SK-N-SH treated with all-trans-retinoic acid at 6 μM for 48 hours (cell line): ENCODE data around the gene FAM50B.

ENCODE experiments used
- ATAC-seq: fragments of 200-7000 bp; cut with Tn5 transposase; 3 replicates; pipeline ENCODE4 v1.9.1; 2020; ENCODE audit warnings: mild to moderate bottlenecking, moderate library complexity
- ARNTL ChIP-seq: fragments of 450-650 bp; formaldehyde crosslinking; IDR thresholded peaks from 2 replicates; pipeline ENCODE4 v1.5.0; 2020; ENCODE audit warnings: low read depth, mild to moderate bottlenecking, moderate library complexity, borderline replicate concordance
- BACH2 ChIP-seq: fragments of 250-450 bp; sonication (Bioruptor Pico); IDR thresholded peaks from 2 replicates; pipeline ENCODE4 v1.9.0; 2021; ENCODE audit warnings: mild to moderate bottlenecking, borderline replicate concordance
- CREB5 ChIP-seq: fragments of 250-450 bp; sonication (Bioruptor Pico); IDR thresholded peaks from 2 replicates; pipeline ENCODE4 v1.5.1; 2020; ENCODE audit warnings: low read depth, mild to moderate bottlenecking, moderate library complexity
- CSDC2 ChIP-seq: fragments of 250-450 bp; sonication (Bioruptor Pico); IDR thresholded peaks from 2 replicates; pipeline ENCODE4 v1.5.0; 2020; ENCODE audit warnings: mild to moderate bottlenecking, moderate library complexity
- CSRNP3 ChIP-seq: fragments of 250-450 bp; sonication (Bioruptor Pico); IDR thresholded peaks from 2 replicates; pipeline ENCODE4 v1.5.1; 2021; ENCODE audit warnings: mild to moderate bottlenecking, moderate library complexity
- ESRRG ChIP-seq: fragments of 250-450 bp; sonication (Bioruptor Pico); IDR thresholded peaks from 2 replicates; pipeline ENCODE4 v1.6.1; 2021; ENCODE audit warnings: mild to moderate bottlenecking
- GLIS3 ChIP-seq: fragments of 250-450 bp; sonication (Bioruptor Pico); IDR thresholded peaks from 2 replicates; pipeline ENCODE4 v1.5.0; 2020; ENCODE audit warnings: mild to moderate bottlenecking, moderate library complexity
- ISL1 ChIP-seq: fragments of 250-450 bp; sonication (Bioruptor Pico); IDR thresholded peaks from 2 replicates; pipeline ENCODE4 v2.1.2; 2022; ENCODE audit warnings: mild to moderate bottlenecking, moderate library complexity
- PATZ1 ChIP-seq: fragments of 250-450 bp; sonication (Bioruptor Pico); IDR thresholded peaks from 2 replicates; pipeline ENCODE4 v1.8.0; 2020; ENCODE audit warnings: mild to moderate bottlenecking, moderate library complexity, borderline replicate concordance
- POU6F1 ChIP-seq: fragments of 250-450 bp; sonication (Bioruptor Pico); IDR thresholded peaks from 2 replicates; pipeline ENCODE4 v1.8.0; 2021; ENCODE audit warnings: low read depth, mild to moderate bottlenecking, moderate library complexity, borderline replicate concordance
- PPARA ChIP-seq: fragments of 250-450 bp; sonication (Bioruptor Pico); IDR thresholded peaks from 2 replicates; pipeline ENCODE4 v1.5.0; 2020; ENCODE audit warnings: mild to moderate bottlenecking, borderline replicate concordance
- RARB ChIP-seq: fragments of 250-450 bp; sonication (Bioruptor Pico); IDR thresholded peaks from 2 replicates; pipeline ENCODE4 v1.8.0; 2021; ENCODE audit warnings: mild to moderate bottlenecking, moderate library complexity
- SNAI2 ChIP-seq: fragments of 250-450 bp; sonication (Bioruptor Pico); IDR thresholded peaks from 2 replicates; pipeline ENCODE4 v1.5.0; 2020; ENCODE audit warnings: mild to moderate bottlenecking, moderate library complexity
- TCF4 ChIP-seq: fragments of 250-450 bp; sonication (Bioruptor Pico); IDR thresholded peaks from 2 replicates; pipeline ENCODE4 v1.8.0; 2021; ENCODE audit warnings: mild to moderate bottlenecking, moderate library complexity, borderline replicate concordance
- TOX ChIP-seq: fragments of 250-450 bp; sonication (Bioruptor Pico); IDR thresholded peaks from 2 replicates; pipeline ENCODE4 v1.8.0; 2021; ENCODE audit warnings: mild to moderate bottlenecking, moderate library complexity, borderline replicate concordance
- TSHZ2 ChIP-seq: fragments of 250-450 bp; sonication (Bioruptor Pico); IDR thresholded peaks from 2 replicates; pipeline ENCODE4 v1.5.0; 2020; ENCODE audit warnings: mild to moderate bottlenecking, moderate library complexity
- ZC3H10 ChIP-seq: fragments of 250-450 bp; sonication (Bioruptor Pico); IDR thresholded peaks from 2 replicates; pipeline ENCODE4 v1.5.1; 2021; ENCODE audit warnings: mild to moderate bottlenecking, moderate library complexity
- ZFP3 ChIP-seq: fragments of 250-450 bp; sonication (Bioruptor Pico); IDR thresholded peaks from 2 replicates; pipeline ENCODE4 v1.5.0; 2020; ENCODE audit warnings: mild to moderate bottlenecking, moderate library complexity
- ZFP30 ChIP-seq: fragments of 450-650 bp; formaldehyde crosslinking; IDR thresholded peaks from 2 replicates; pipeline ENCODE4 v1.5.0; 2022; ENCODE audit warnings: mild to moderate bottlenecking, moderate library complexity
- ZNF565 ChIP-seq: fragments of 450-650 bp; formaldehyde crosslinking; conservative IDR thresholded peaks from 2 replicates; pipeline ENCODE4 v1.5.0; 2020; ENCODE audit warnings: low read depth, mild to moderate bottlenecking, moderate library complexity
- ZNF70 ChIP-seq: fragments of 450-650 bp; formaldehyde crosslinking; IDR thresholded peaks from 2 replicates; pipeline ENCODE4 v1.5.0; 2020; ENCODE audit warnings: mild to moderate bottlenecking, moderate library complexity
- ZNF8 ChIP-seq: fragments of 450-650 bp; formaldehyde crosslinking; IDR thresholded peaks from 2 replicates; pipeline ENCODE4 v1.5.0; 2020; ENCODE audit warnings: mild to moderate bottlenecking, moderate library complexity

FAM50B gene

GRCh38 chr6:3837781-3838180, 11.4 kb upstream of the FAM50B start:
- no peak for TF ChIP-seq ISL1
- no peak for TF ChIP-seq ESRRG (CRISPR knock-in tag)
- no peak for TF ChIP-seq SNAI2 (CRISPR knock-in tag)
- TF ChIP-seq CSDC2: no peak
- no peak for TF ChIP-seq ZNF565 (CRISPR knock-in tag)
- TF ChIP-seq GLIS3: no peak
- TF ChIP-seq ZFP3 (CRISPR knock-in tag): no peak
- no peak for TF ChIP-seq TCF4 (CRISPR knock-in tag)
- no peak for TF ChIP-seq TOX (CRISPR knock-in tag)
- no peak for TF ChIP-seq TSHZ2 (CRISPR knock-in tag)
- TF ChIP-seq CSRNP3: no peak
- TF ChIP-seq ZC3H10 (CRISPR knock-in tag): no peak
- TF ChIP-seq ZNF8: no peak
- no peak for TF ChIP-seq RARB (CRISPR knock-in tag)
- no peak for TF ChIP-seq BACH2
- no peak for TF ChIP-seq ZNF70 (CRISPR knock-in tag)
- TF ChIP-seq PPARA (CRISPR knock-in tag): no peak
- TF ChIP-seq POU6F1 (CRISPR knock-in tag): no peak
- TF ChIP-seq, all 23 proteins: peak for 0
- no peak for ATAC-seq

GRCh38 chr6:3838992-3839867, 9.9 kb upstream of the FAM50B start:
- no peak for ATAC-seq
- TF ChIP-seq ZNF70 (CRISPR knock-in tag) (no peak), BACH2 (no peak), PPARA (CRISPR knock-in tag) (no peak), ZFP30 (CRISPR knock-in tag) (no peak), CREB5 (CRISPR knock-in tag) (no peak), GLIS3 (no peak), POU6F1 (CRISPR knock-in tag) (no peak), ARNTL (no peak), CSRNP3 (no peak), ZNF565 (CRISPR knock-in tag) (no peak), TSHZ2 (CRISPR knock-in tag) (no peak), PATZ1 (no peak)
